Pancreas (tissue), 10 donors: ENCODE measurements around the gene DTX3L. TPM values are rescaled to one million over a fixed set of nuclear protein-coding genes. Genes with fewer than 3 reads are reported as not detected.

ENCODE experiments used
- ATAC-seq, 4 donors: fragments of 200-7000 bp; cut with Tn5 transposase; one replicate each; pipeline versions ENCODE4 v1.8.0 to v1.9.1; 2020; ENCODE audit warnings: mild to moderate bottlenecking in 4 of 4, moderate library complexity in 4 of 4
- DNase-seq, 6 donors: peaks; one replicate each; pipeline ENCODE4 v3.0.0-alpha.2; 2020
- FAIRE-seq: peaks from 2 replicates; lab custom pipeline; 2012; peaks lifted over from hg19 to GRCh38; lab: Jason Lieb, UNC
- H3K27ac ChIP-seq, 4 donors: fragments of 200-600 bp; sonication (generic); 1 replicate in 3 of 4; 2 replicates in 1 of 4; pipeline versions ENCODE4 v1.5.0 to v1.8.0; 2020
- H3K27me3 ChIP-seq, 4 donors: fragments of 200-600 bp; one replicate each; pipeline ENCODE4 v1.8.0; 2021
- H3K36me3 ChIP-seq, 3 donors: fragments of 200-600 bp; sonication (generic) in 1 of 3; one replicate each; pipeline versions ENCODE4 v1.5.0 to v1.8.0; 2020 to 2021
- H3K4me1 ChIP-seq, 3 donors: fragments of 200-600 bp; one replicate each; pipeline ENCODE4 v1.8.0; 2021
- H3K4me3 ChIP-seq, 4 donors: fragments of 200-600 bp; sonication (generic) in 2 of 4; one replicate each; pipeline versions ENCODE4 v1.5.0 to v1.8.0; 2020 to 2021
- H3K9me3 ChIP-seq, 4 donors: fragments of 200-600 bp; one replicate each; pipeline ENCODE4 v1.8.0; 2021
- WGBS, 2 donors: extraction: QIAGEN DNeasy Blood & Tissue Kit; methylation state at CpG; one replicate each; pipeline ENCODE4 v1.1.7; 2013; 5-methylcytosine and 5-hydroxymethylcytosine counted together
- intact Hi-C, 3 donors: fragments of 100-400 bp; cut with DNase I; formaldehyde crosslinking; loops; one replicate each; pipeline versions ENCODE4 v1.11.1 to v1.14.2; 2022
- polyA plus RNA-seq, 2 donors: library from polyadenylated mRNA; stranded (reverse); fragments of 200-250 nt; gene quantifications; one replicate each; pipeline ENCODE4 v1.2.3, GENCODE V29; 2013
- total RNA-seq, 6 donors: library from RNA; stranded (reverse); fragmentation: NEBNext Ultra II Directional in 4 of 6; extraction: Animal tissue kit (Norgen Biotek cat#: 25700) in 4 of 6; gene quantifications; one replicate each; pipeline versions ENCODE4 v1.2.1 to v1.2.4, GENCODE V29; 2021 to 2023
- TF ChIP-seq, protein P1 (sequence below), 4 donors: fragments of 200-600 bp; sonication (generic) in 3 of 4; IDR thresholded peaks; one replicate each; pipeline versions ENCODE4 v1.5.0 to v1.8.0; 2021; ENCODE audit warnings: antibody characterized with exemption in 4 of 4
- donor health status: healthy with polysubstance abuse.
- donor health status: DM: no; HTN: no; CAD: no; lungs with moderate emphysema.
- donor health status: DM: no; HTN: no; CAD: no.
- donor health status: control.
- donor health status: control.
- donor health status: Bipolar disorder and iron deficiency.
- donor health status: DM: yes; HTN: yes; CAD: no.
- donor health status: DM: no; HTN: no; CAD: no.
- donor health status: DM: no; HTN: no; CAD: no.
- donor health status: DM: yes; HTN: yes; CAD: no.

Gene DTX3L
- total and polyA plus RNA-seq, 8 donors: 7.4 to 36.6 (median 18.6) TPM

- H3K36me3 ChIP-seq: no peaks in the 10 kb centered on the region
- no peaks in the 10 kb centered on the region for H3K27me3 ChIP-seq
- TF ChIP-seq, protein P1, sequence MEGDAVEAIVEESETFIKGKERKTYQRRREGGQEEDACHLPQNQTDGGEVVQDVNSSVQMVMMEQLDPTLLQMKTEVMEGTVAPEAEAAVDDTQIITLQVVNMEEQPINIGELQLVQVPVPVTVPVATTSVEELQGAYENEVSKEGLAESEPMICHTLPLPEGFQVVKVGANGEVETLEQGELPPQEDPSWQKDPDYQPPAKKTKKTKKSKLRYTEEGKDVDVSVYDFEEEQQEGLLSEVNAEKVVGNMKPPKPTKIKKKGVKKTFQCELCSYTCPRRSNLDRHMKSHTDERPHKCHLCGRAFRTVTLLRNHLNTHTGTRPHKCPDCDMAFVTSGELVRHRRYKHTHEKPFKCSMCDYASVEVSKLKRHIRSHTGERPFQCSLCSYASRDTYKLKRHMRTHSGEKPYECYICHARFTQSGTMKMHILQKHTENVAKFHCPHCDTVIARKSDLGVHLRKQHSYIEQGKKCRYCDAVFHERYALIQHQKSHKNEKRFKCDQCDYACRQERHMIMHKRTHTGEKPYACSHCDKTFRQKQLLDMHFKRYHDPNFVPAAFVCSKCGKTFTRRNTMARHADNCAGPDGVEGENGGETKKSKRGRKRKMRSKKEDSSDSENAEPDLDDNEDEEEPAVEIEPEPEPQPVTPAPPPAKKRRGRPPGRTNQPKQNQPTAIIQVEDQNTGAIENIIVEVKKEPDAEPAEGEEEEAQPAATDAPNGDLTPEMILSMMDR (IDR thresholded peaks at IDR 0.05): no peak
- no peak overlapping the region for H3K4me3 ChIP-seq
- H3K27ac ChIP-seq: no peak overlapping the region
- intact Hi-C loops: no loop called here
- FAIRE-seq: no peak
- 97 to 98% methylated on average over 2 of the region's 2 CpGs for WGBS, 2 donors
- peaks cover 0 to 9% (median 0%) of the 10 kb centered on the region in 4 donors for H3K9me3 ChIP-seq
- no peak for ATAC-seq
- DNase-seq: no peak
- H3K4me1 ChIP-seq: no peaks in the 10 kb centered on the region
Observed at GRCh38 chr3:122581622-122582021, 17.5 kb downstream of the DTX3L start.

GRCh38 chr3:122582390-122582789 is 18.3 kb downstream of the DTX3L start:
- Histone ChIP-seq H3K9me3 (peaks cover 0 to 9% (median 0%) of the 10 kb centered on the region in 4 donors), H3K27ac (no peak overlapping the region), H3K36me3 (no peaks in the 10 kb centered on the region), H3K27me3 (no peaks in the 10 kb centered on the region), H3K4me1 (no peaks in the 10 kb centered on the region), H3K4me3 (no peak overlapping the region)
- intact Hi-C loops: no loop called here
- 85 to 90% methylated on average over 1 of the region's 1 CpG for whole genome bisulfite sequencing, 2 donors
- TF ChIP-seq, protein P1 (IDR thresholded peaks at IDR 0.05): no peak
- DNase-seq (no peak), FAIRE-seq (no peak), ATAC-seq (no peak)

DNA sequence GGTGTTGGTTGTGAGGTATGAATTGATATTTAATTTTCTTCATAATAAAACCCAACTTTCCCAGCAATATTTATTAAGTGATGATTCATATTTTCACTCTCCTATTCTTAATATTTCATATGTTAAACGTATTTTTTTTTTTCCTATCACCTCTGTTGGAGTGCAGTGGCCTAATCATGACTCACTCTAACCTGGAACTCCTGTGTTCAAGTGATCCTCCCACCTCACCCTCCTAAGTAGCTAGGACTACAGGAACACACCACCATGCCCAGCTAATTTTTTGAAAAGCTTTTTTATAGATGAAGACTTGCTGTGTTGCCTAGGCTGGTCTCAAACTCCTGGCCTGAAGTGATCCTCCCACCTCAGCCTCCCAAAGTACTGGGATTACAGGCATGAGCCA is 22.0 kb downstream of the DTX3L start:
- DNase-seq: no peak
- Histone ChIP-seq H3K4me3 (no peak overlapping the region), H3K36me3 (no peaks in the 10 kb centered on the region), H3K27ac (no peak overlapping the region), H3K9me3 (peaks cover 0 to 9% (median 0%) of the 10 kb centered on the region in 4 donors), H3K4me1 (no peaks in the 10 kb centered on the region), H3K27me3 (no peaks in the 10 kb centered on the region)
- TF ChIP-seq, protein P1 (IDR thresholded peaks at IDR 0.05): no peak
- no peak for ATAC-seq
- FAIRE-seq: no peak
- intact Hi-C loops: no loop called here
- WGBS, 2 donors: 41% methylated on average over 1 of the region's 1 CpG

- DNase-seq: no peak
- TF ChIP-seq, protein P1 (IDR thresholded peaks at IDR 0.05): no peak
- peaks cover 0 to 4% (median 0%) of the 10 kb centered on the region in 4 donors for H3K9me3 ChIP-seq
- no peak overlapping the region for H3K4me3 ChIP-seq
- no peaks in the 10 kb centered on the region for H3K36me3 ChIP-seq
- no peak overlapping the region for H3K27ac ChIP-seq
- FAIRE-seq: no peak
- H3K4me1 ChIP-seq: no peaks in the 10 kb centered on the region
- intact Hi-C loops: no loop called here
- no peaks in the 10 kb centered on the region for H3K27me3 ChIP-seq
- ATAC-seq: no peak
Observed at GRCh38 chr3:122586773-122587485, 22.8 kb downstream of the DTX3L start.

DNA sequence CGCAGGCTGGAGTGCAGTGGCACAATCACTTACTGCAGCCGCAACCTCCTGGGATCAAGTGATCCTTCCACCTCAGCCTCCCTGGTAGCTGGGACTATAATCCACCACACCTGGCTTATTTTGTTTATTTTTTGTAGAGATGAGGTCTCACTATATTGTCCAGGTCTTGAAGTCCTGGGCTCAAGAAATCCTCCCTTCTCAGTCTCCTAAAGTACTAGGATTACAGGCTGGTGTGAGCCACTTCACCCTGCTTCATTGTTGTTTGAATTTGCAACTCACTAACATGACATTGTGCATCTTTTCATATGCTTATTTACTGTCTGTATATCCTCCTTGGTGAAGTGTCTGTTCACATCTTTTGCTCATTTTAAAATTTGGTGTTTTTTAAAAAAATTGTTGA is 23.4 kb downstream of the DTX3L start:
- no peak for DNase-seq

More for the DNA sequence above, 23.4 kb downstream of the DTX3L start:
- Histone ChIP-seq H3K9me3 (peaks cover 0 to under 1% (median 0%) of the 10 kb centered on the region in 4 donors), H3K4me1 (no peaks in the 10 kb centered on the region), H3K27ac (no peak overlapping the region), H3K4me3 (no peak overlapping the region), H3K36me3 (no peaks in the 10 kb centered on the region), H3K27me3 (no peaks in the 10 kb centered on the region)
- ATAC-seq: no peak
- WGBS, 2 donors: 26 to 47% methylated on average over 2 of the region's 2 CpGs
- TF ChIP-seq, protein P1 (IDR thresholded peaks at IDR 0.05): no peak
- FAIRE-seq: no peak
- intact Hi-C loops: no loop called here
